ACC112 (cell line): ENCODE measurements around the gene BCAR3.

Source experiments
- H2AFZ ChIP-seq: fragments of 200-600 bp; sonication (generic); one replicate; pipeline ENCODE4 v1.6.0; 2017; ENCODE audit warnings: antibody characterized with exemption, low read length; ENCODE audit not compliant: unreplicated experiment
- H3K27ac ChIP-seq: fragments of 200-600 bp; sonication (generic); 2 replicates; pipeline ENCODE4 v1.5.1; 2014; ENCODE audit warnings: low read depth, mild to moderate bottlenecking, antibody characterized with exemption, low read length, moderate library complexity
- H3K27me3 ChIP-seq: fragments of 200-600 bp; sonication (generic); 2 replicates; pipeline ENCODE4 v1.6.1; 2014; ENCODE audit warnings: mild to moderate bottlenecking, antibody characterized with exemption, low read length, moderate library complexity, mixed read lengths; ENCODE audit not compliant: insufficient read depth
- H3K36me3 ChIP-seq: fragments of 200-600 bp; sonication (generic); 2 replicates; pipeline ENCODE4 v1.6.1; 2016; ENCODE audit warnings: mild to moderate bottlenecking, antibody characterized with exemption, low read length, moderate library complexity, mixed read lengths; ENCODE audit not compliant: insufficient read depth
- H3K4me1 ChIP-seq: fragments of 200-600 bp; sonication (generic); one replicate; pipeline ENCODE4 v1.6.1; 2016; ENCODE audit warnings: low read length, mixed read lengths; ENCODE audit not compliant: insufficient read depth, unreplicated experiment, control insufficient read depth
- H3K4me3 ChIP-seq: fragments of 200-600 bp; sonication (generic); 2 replicates; pipeline ENCODE4 v1.5.1; 2014; ENCODE audit warnings: mild to moderate bottlenecking, low read depth, low read length
- H3K79me2 ChIP-seq: fragments of 200-600 bp; sonication (generic); one replicate; pipeline ENCODE4 v1.6.0; 2016; ENCODE audit warnings: low read length; ENCODE audit not compliant: control insufficient read depth, unreplicated experiment, insufficient read depth

The BCAR3 gene

GRCh38 chr1:93615582-93616150 is 66.0 kb downstream of the BCAR3 start:
- Histone ChIP-seq H3K79me2 (peaks cover 96% of the 10 kb centered on the region), H3K4me1 (peaks cover 83% of the 10 kb centered on the region), H3K27me3 (no peaks in the 10 kb centered on the region), H3K36me3 (peaks cover 7% of the 10 kb centered on the region; the same call in 1 of the 2 replicates), H3K27ac (peak overlapping the region; percentile 99), H3K4me3 (peak overlapping the region; percentile 44), H2AFZ (no peak overlapping the region)

DNA sequence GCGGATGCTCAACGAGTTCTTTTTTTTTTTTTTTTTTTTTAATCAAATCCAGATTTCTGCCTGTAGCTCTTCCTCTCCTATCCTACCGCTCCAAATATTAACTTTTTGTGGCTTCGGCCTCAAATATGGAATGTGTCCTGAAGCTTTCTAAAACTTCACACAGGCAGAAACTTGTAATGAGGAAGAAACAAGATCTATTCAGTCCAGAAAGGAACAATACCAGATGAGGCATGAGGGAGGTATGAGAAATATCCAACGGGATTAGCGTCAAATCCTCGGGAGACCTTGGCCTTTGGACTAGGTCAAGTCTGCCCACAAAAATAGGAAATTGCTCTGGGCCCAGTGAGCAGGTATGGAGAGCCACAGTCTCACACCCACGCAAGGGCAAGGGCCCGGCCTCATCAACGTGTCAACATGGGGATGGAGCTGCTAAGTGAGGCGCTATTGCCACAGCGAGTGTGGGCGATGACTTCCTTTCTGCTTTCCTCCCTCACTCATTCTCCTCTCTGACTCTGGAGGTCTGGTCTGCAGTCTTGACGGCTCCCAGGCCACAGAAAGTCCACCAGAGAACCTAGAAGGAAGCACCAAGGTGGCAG is 66.6 kb downstream of the BCAR3 start:
- H3K27ac ChIP-seq, result peak overlapping the region; percentile 99
- peaks cover 78% of the 10 kb centered on the region for H3K4me1 ChIP-seq
- peaks cover 7% of the 10 kb centered on the region; the same call in 1 of the 2 replicates for H3K36me3 ChIP-seq
- no peaks in the 10 kb centered on the region for H3K27me3 ChIP-seq
- no peak overlapping the region for H2AFZ ChIP-seq
- H3K4me3 ChIP-seq, result peak overlapping the region; percentile 48
- H3K79me2 ChIP-seq, result peaks cover 96% of the 10 kb centered on the region

- peak overlapping the region; percentile 48; the same call in 1 of the 2 replicates for H3K4me3 ChIP-seq
- peak overlapping the region; percentile 99 for H3K27ac ChIP-seq
- peaks cover 7% of the 10 kb centered on the region; the same call in 1 of the 2 replicates for H3K36me3 ChIP-seq
- H3K79me2 ChIP-seq, result peaks cover 96% of the 10 kb centered on the region
- H2AFZ ChIP-seq, result no peak overlapping the region
- H3K4me1 ChIP-seq, result peaks cover 78% of the 10 kb centered on the region
- H3K27me3 ChIP-seq, result no peaks in the 10 kb centered on the region
Measured at GRCh38 chr1:93614541-93614940, 67.1 kb downstream of the BCAR3 start.

DNA sequence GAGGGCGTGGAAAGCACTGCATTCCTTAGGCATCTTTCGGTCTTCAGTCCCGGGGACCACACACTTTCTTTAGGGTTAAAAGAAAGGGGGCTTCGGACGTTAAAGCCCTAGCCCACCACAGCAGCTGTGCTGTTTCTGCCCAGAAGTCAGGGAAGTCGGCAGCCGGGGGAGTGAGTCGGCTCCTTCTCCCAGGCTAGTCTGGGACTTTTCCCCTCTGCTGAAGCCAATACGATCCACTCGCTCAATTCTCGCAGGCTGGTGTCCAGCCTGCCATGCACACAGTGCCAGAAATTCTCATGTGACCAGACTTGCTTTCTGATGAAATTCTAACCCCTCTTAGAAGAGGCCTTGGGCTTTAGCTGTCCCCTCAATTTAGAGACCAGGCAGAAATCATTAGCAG is 67.7 kb downstream of the BCAR3 start:
- H3K27ac ChIP-seq, result peak overlapping the region; percentile 99
- no peak overlapping the region for H2AFZ ChIP-seq
- peaks cover 80% of the 10 kb centered on the region for H3K4me1 ChIP-seq
- H3K79me2 ChIP-seq, result peaks cover 97% of the 10 kb centered on the region
- peaks cover 7% of the 10 kb centered on the region; the same call in 1 of the 2 replicates for H3K36me3 ChIP-seq
- H3K4me3 ChIP-seq, result peak overlapping the region; percentile 48
- no peaks in the 10 kb centered on the region for H3K27me3 ChIP-seq

DNA sequence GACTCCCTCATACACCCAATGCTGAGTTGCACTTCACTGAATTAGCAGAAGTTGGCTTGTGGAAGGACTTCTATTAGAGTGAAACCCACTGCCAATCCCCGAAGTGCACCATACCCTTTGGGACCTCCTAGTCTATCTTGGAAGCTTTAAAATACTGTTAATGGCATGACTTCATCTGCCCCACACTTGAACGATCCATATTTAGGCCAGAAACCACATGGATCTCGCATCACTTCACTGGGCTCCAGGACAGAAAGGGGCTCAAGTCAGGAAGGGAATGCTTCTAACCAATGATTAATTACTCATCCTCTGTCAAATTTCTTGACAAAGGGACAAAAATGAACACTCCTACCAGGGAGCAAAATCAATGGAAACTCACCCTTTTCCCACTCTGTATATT is 69.1 kb downstream of the BCAR3 start:
- no peak overlapping the region for H3K4me3 ChIP-seq
- peak overlapping the region; percentile 99; the same call in 1 of the 2 replicates for H3K27ac ChIP-seq
- H2AFZ ChIP-seq, result no peak overlapping the region
- no peaks in the 10 kb centered on the region for H3K27me3 ChIP-seq
- peaks cover 7% of the 10 kb centered on the region; the same call in 1 of the 2 replicates for H3K36me3 ChIP-seq
- H3K4me1 ChIP-seq, result peaks cover 83% of the 10 kb centered on the region
- peaks cover 99% of the 10 kb centered on the region for H3K79me2 ChIP-seq

GRCh38 chr1:93611668-93612067 is 70.0 kb downstream of the BCAR3 start:
- H3K27ac ChIP-seq, result no peak overlapping the region
- H3K4me1 ChIP-seq, result peaks cover 83% of the 10 kb centered on the region
- peaks cover 7% of the 10 kb centered on the region; the same call in 1 of the 2 replicates for H3K36me3 ChIP-seq

DNA sequence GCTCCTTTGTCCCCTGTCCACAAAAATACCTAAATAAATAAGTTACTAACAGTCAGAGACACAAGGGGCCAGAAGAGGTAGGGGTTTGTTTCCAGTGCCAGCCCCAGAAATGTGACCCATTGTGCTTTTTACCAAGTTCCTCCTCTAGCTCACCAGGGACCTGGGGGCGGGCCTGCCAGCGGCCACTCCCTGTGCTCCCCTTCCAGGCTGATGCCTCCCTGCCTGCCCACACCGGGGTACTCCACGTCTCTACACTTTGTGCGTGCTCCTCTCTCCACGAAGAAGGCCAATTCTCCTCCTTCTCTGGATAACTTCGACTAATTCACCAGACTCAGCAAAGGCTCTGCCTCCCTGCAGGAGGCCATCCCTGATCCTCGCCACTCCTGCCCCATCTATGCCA is 72.1 kb downstream of the BCAR3 start:
- peaks cover 82% of the 10 kb centered on the region for H3K4me1 ChIP-seq
- H3K79me2 ChIP-seq, result peaks cover 97% of the 10 kb centered on the region

More at GRCh38 chr1:93611668-93612067, 70.0 kb downstream of the BCAR3 start:
- Histone ChIP-seq H3K27me3 (no peaks in the 10 kb centered on the region), H3K4me3 (no peak overlapping the region), H3K79me2 (peaks cover 99% of the 10 kb centered on the region), H2AFZ (no peak overlapping the region)

DNA sequence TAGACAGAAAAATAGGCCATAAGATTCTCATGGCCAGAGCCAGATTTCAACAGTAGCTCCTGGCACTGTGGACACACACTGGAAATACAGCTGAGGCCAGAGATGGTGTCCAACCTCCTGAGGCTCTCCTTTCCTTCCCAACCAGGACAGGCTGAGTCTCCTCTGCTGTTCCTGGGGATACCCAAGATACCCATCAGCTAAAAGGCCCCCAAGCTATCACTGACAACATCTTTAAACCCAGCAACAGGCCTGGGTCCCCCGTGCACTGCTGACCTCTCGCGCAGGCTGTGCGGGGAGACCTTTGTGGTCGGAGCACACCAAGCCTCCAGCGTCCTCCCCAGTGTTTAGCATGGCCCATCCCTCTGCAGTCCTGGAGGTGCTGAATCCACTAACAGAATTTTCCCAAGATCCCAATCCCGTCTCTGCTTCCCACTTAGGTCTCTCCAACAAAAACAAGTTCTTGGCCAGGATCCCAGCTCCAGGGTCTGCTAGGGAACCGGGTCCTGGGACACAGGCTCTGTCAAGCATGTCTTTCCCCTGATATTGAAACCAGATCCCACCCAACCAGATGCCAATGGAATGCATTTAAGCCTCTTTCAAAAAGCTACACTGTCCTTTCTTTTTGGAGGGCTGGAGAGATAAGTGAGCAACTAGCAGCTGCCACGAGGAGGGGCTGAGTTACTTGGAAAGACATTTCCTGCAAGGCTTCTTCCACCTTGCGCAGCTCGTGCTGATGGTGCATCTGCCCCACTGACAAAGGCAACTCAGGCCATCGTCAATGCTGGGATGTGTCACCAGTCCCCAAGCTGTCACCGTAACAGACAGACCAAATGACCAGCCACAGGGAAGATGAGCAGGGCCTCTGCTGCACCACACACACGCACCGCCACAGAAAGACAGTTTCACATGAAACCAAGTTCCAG is 73.2 kb downstream of the BCAR3 start:
- Histone ChIP-seq H3K27me3 (no peaks in the 10 kb centered on the region), H2AFZ (no peak overlapping the region), H3K4me3 (no peak overlapping the region), H3K4me1 (peaks cover 73% of the 10 kb centered on the region), H3K79me2 (peaks cover 97% of the 10 kb centered on the region), H3K36me3 (peaks cover 7% of the 10 kb centered on the region; the same call in 1 of the 2 replicates), H3K27ac (peak overlapping the region; percentile 89)

More for the DNA sequence above, 72.1 kb downstream of the BCAR3 start:
- H3K27me3 ChIP-seq, result no peaks in the 10 kb centered on the region
- H3K4me3 ChIP-seq, result no peak overlapping the region
- no peak overlapping the region for H2AFZ ChIP-seq
- H3K27ac ChIP-seq, result peak overlapping the region; percentile 89; the same call in 1 of the 2 replicates
- peaks cover 7% of the 10 kb centered on the region; the same call in 1 of the 2 replicates for H3K36me3 ChIP-seq

- peaks cover 7% of the 10 kb centered on the region; the same call in 1 of the 2 replicates for H3K36me3 ChIP-seq
- peak overlapping the region; percentile 89 for H3K27ac ChIP-seq
- peaks cover 67% of the 10 kb centered on the region for H3K4me1 ChIP-seq
- H3K79me2 ChIP-seq, result peaks cover 95% of the 10 kb centered on the region
- no peak overlapping the region for H2AFZ ChIP-seq
- no peak overlapping the region for H3K4me3 ChIP-seq
- H3K27me3 ChIP-seq, result no peaks in the 10 kb centered on the region
Measured at GRCh38 chr1:93607814-93608186, 73.8 kb downstream of the BCAR3 start.

GRCh38 chr1:93605812-93606512 is 75.7 kb downstream of the BCAR3 start:
- no peaks in the 10 kb centered on the region for H3K36me3 ChIP-seq
- peaks cover 95% of the 10 kb centered on the region for H3K79me2 ChIP-seq
- H3K4me1 ChIP-seq, result peaks cover 58% of the 10 kb centered on the region
- H2AFZ ChIP-seq, result no peak overlapping the region
- peak overlapping the region; percentile 89 for H3K27ac ChIP-seq
- H3K27me3 ChIP-seq, result no peaks in the 10 kb centered on the region
- H3K4me3 ChIP-seq, result peak overlapping the region; percentile 46; the same call in 1 of the 2 replicates
